Nasal cavity respiratory epithelium epithelial cell of viscerocranial mucosa (primary cell): ENCODE measurements around the gene CFAP74. TPM values are rescaled to one million over a fixed set of nuclear protein-coding genes. Genes with fewer than 3 reads are reported as not detected.

Experiments used
- total RNA-seq: library from RNA; depleted of rRNA; stranded (reverse); fragments of >200 nt; gene quantifications from 2 replicates; pipeline ENCODE4 v1.2.3, GENCODE V29; 2014

Gene CFAP74, protein sequence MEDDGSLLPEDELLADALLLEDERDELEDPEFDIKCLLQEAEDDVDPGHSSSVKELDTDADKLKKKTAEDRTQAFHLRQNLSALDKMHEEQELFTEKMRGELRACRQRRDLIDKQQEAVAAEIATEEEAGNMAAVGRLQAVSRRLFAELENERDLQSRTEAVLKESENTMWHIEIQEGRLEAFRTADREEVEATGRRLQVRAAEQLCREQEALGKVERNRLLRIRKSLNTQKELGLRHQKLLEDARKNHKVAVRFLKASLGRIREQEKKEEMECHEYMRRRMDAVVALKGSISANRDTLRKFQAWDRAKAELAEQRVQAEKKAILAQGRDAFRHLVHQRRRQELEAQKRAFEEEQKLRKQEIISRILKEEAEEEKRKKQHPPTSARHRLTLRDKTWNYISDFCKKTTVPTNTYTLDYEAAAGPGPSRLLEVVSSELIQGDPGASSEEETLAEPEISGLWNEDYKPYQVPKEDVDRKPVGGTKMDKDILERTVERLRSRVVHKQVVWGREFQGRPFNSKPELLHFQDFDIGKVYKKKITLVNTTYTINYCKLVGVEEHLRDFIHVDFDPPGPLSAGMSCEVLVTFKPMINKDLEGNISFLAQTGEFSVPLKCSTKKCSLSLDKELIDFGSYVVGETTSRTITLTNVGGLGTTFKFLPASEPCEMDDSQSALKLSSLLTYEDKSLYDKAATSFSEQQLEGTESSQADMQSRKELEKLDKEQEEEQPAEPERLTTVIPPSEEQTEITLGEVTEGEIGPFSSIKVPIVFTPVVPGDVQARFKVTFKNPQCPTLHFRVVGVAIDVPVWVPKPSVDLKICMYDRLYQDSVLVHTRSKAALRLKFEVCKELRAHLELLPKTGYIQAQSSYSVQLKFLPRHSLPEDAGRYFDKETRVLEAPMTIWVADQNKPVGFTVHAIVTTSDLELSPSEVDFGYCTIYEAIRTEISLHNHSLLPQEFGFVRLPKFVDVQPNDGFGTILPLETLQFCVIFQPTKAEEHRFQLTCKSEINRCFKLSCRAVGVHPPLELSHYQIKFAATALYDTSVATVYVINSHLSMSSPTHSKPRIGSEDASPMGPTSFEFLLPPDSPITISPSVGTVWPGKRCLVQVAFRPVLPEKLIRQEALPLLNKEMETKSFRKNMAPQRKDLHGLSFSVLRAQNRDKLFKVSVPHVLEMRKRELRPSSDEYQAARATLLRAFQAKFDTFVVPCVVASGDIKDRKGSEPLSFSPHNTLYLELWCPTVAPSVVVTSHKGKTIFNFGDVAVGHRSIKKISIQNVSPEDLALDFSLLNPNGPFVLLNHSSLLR (N-terminal part only)
- total RNA-seq = 0.07 TPM in 1 of 2 replicates, not detected in the other

DNA sequence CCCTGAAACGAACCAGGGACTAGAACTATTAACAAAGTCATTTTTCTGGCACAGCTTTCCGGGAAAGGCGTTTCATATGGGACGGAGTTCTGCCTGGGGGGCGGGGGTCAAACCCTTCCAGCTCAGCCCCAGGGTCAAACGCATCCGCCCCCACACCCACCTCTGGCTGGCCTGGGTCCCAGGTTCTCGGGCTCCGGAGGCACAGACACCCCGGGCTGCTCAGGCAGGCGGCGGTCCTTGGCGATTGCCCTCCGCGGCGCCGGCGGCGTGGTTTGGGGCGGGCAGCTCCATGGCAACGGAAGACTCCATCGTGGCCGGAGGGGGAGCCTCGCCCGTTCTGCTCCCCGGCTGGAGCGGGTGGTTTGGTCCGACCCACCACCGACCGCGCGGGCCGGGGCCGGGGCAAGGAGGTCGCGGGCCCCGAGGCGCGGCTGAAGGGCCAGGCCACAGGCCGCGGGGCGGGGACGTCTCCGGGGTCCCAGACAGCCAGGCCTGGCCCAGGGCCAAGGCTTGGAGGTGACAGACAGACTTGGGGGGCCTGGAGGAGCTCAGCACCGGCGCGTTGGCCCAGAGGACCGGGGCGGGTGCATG is at the start of gene CFAP74:
TSS of gene CFAP74 (minus strand) at position 246 of the 591 bp plus-strand sequence. CDS start 12,830 bp downstream, outside the sequence.

DNA sequence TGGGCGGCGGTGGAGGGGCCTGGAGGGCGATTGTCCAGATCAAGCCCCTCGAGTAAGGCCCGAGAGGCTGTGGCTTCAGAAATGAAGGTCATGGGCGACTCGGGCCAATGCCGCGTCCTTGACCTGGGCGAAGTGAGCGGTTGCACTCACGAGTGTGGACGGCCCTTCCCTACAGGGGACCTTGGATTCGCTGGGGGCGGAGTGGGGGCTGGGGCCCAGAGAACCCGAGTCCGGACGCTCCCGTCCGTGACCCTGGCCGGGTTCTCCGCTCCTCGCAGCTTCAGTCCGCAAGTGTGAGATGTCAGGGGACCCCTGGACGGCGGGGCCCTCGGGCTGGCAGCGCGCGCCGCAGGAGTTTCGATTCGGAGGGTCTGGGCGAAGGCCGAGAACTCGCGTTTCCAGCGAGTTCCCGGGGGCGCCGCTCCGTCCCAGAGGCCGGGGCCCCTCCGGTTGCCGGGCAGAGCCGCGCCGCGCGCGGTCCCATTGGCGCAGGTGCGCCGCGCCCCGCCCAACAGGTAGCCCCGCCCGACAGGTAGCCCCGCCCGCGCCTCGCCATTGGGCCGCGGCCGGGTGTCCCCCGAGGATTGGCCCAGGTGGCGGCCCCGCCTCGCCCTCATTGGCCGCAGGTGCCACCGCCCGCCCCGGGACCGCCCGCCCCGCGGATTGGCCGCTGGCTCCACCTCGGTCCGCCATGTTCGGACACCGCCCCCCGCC is 46.3 kb upstream of the CFAP74 start, which contains the start of gene PRKCZ:
TSS of gene PRKCZ (plus strand) at position 694 of the 714 bp plus-strand sequence. CDS start 220 bp downstream, outside the sequence.

DNA sequence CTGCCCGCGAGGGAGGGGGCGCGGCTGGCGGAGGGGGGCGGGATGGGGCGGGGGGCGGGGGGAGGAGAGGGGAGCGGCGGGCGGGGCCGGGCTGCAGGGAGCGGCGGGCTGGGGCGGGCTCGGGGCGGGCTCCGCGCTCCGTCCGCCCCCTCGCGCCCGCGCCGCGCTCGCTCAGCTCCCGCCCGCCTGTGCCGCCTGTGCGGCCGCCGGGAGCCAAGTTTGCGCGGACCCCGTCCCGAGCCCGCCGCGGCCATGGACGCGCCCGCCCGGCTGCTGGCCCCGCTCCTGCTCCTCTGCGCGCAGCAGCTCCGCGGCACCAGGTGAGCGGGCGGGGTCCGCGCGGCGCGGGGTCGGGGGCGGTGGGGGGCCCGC is 15.6 kb upstream of the CFAP74 start, which contains the start of gene GABRD:
TSS of gene GABRD (plus strand) at position 174 of the 372 bp plus-strand sequence. CDS start at position 253, 79 bp downstream.

DNA sequence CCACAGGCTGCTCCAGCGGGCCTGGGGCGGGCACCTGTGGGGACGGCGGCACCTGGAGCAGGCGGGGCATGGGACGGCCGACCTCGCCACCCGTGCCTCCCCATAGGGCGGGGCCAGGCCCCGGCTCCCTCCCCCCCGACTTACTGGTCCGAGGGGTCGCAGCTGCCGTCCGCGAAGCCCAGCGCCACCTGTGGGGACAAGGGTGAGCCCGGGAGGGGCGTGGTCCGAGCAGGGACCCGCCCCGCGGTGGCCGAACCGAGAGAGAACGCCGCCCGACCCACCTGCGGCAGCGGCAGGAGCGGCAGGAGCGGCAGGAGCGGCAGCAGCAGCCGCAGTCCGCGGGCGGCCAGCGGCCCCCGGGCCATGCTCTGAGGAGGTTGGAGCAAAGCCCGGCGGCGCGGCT is 84.7 kb downstream of the CFAP74 start, which contains the start of gene TMEM52:
TSS of gene TMEM52 (minus strand) at position 379 of the 403 bp plus-strand sequence. CDS start at position 365, 14 bp downstream.

DNA sequence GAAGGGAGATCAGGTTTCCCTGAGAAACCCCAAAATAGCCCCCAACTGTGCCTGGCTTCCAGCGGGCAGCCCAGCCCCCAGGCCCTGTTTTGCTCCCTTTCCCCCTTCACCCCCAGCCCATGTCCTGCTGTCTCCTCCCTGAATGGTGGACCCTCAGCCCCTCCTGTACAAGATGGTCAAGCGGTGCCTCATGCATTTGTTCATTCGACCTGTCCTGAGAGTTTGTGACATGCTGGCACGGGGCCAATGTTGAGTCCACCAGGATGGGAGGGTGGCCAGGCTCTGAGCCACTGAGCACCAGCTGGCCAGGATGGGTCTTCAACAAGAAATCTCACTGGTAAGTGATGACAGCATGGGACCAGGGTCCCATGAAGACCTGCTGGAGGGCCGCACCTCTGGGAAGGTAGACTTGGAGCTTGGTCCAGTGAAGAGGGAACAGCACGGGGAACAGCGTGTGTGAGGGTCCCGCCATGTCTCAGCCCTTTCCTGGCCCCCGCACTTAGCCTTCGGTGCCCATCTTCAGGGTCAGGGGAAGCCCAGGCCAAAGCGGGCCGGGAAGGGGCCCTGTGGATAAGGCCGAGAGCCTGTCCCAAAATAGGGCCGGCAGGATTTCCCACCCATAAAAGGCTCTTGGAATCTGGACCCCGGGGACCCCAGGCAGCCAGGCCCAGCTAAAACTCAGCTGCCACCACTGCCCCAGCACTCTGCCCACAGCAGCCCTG is 88.5 kb downstream of the CFAP74 start, which contains the start of gene CALML6:
TSS of gene CALML6 (plus strand) at position 290 of the 722 bp plus-strand sequence. CDS start at position 311, 21 bp downstream.

DNA sequence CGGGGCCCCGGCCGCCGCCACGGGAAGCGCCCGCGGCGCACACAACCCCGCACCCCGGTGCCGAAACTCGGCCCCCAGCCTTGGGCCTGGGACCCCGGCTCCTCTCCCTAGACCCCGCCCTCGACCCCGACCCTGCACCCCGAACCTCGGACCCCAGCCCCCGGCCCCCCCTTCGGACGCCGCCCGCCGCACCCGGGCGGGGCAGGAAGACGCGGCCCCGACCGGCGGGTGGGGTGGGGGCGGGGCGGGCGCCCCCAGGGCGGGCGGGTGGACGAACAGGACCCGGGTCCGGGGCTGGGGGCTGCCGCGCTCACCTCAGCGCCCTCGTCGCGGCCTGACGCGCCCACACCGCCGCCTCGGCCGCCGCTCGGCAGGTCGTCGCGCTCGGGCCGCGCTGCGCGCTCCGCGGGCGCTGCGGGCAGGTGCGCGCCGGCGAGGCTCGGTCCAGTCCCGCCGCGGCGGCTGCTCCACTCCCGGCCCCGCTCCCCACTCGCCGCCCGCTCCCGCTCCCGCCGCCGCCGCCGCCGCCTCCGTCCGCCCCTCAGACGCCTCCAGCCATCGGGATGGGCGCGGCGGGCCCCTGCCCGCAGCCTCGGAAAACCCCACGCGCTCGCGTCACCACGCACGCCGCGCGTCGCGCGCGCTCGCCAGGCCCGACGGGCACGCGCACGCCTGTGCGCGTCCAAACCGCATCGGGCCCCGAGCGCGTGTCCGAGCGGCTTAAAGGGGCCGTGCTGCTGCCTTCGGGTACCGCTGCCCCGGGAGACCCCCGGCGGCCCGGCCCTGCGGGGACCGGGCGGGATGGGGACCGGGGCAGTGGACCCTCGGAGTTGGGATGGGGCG is 112.9 kb downstream of the CFAP74 start, which contains the start of gene GNB1:
TSS of gene GNB1 (minus strand) at position 582 of the 843 bp plus-strand sequence. CDS start 65,634 bp downstream, outside the sequence.

Other genes starting within 250 kb of the CFAP74 start
- 34.9 and 55.6 TPM in 2 replicates for gene NADK, start 225.3 kb downstream of the CFAP74 start, total RNA-seq
- gene GNB1, start 112.7 kb downstream of the CFAP74 start, total RNA-seq = 106 and 203 TPM in 2 replicates
- gene CALML6, start 88.5 kb downstream of the CFAP74 start, total RNA-seq = under 0.01 and 0.93 TPM in 2 replicates
- 1.4 and 2.9 TPM in 2 replicates for gene TMEM52, start 84.5 kb downstream of the CFAP74 start, total RNA-seq
- not detected in 2 replicates for gene GABRD, start 15.6 kb upstream of the CFAP74 start, total RNA-seq
- gene PRKCZ, start 46.6 kb upstream of the CFAP74 start, total RNA-seq = 33.8 and 42.1 TPM in 2 replicates
- gene FAAP20, start 191.0 kb upstream of the CFAP74 start, total RNA-seq = 22.2 and 24.6 TPM in 2 replicates
- 14.4 and 37.7 TPM in 2 replicates for gene SKI, start 224.5 kb upstream of the CFAP74 start, total RNA-seq